ENCODE data around the gene MIF. TPM values are rescaled to one million over a fixed set of nuclear protein-coding genes. Genes with fewer than 3 reads are reported as not detected.
"Not testable (repeated sequence)": the region's sequence is repeated elsewhere in the genome, so short reads cannot be mapped to it uniquely, and the experiment has no call there.

The MIF gene
- polyA plus RNA-seq, 1 donor = 533 TPM

GRCh38 chr22:23899042-23899745 is 5.0 kb downstream of the MIF start:
- no peaks in the 10 kb centered on the region for H3K27me3 ChIP-seq (ENCODE audit: control insufficient read depth, insufficient read depth, low read length)
- peaks cover 26% of the 10 kb centered on the region for H3K4me1 ChIP-seq (ENCODE audit: control insufficient read depth, insufficient read depth, low read length)
- H3K4me3 ChIP-seq (ENCODE audit: low read length) = no peak overlapping the region
- no peak for DNase-seq
- WGBS (ENCODE audit: insufficient coverage, low lambda C conversion rate) = 90% methylated on average over 2 of the region's 6 CpGs
- no peaks in the 10 kb centered on the region for H3K9me3 ChIP-seq (ENCODE audit: control insufficient read depth, low read depth, low read length)
- no peak overlapping the region for H3K27ac ChIP-seq (ENCODE audit: low read length)
- H3K36me3 ChIP-seq (ENCODE audit: control insufficient read depth, insufficient read depth, low read length) = peaks cover 29% of the 10 kb centered on the region

- Histone ChIP-seq H3K4me1 (ENCODE audit: control insufficient read depth, insufficient read depth, low read length) (peaks cover 29% of the 10 kb centered on the region), H3K36me3 (ENCODE audit: control insufficient read depth, insufficient read depth, low read length) (peaks cover 29% of the 10 kb centered on the region)
- WGBS (ENCODE audit: insufficient coverage, low lambda C conversion rate) = no CpG with 5 or more reads among the region's 4 CpGs
- H3K9me3 ChIP-seq (ENCODE audit: control insufficient read depth, low read depth, low read length); H3K27ac ChIP-seq (ENCODE audit: low read length); H3K4me3 ChIP-seq (ENCODE audit: low read length); H3K27me3 ChIP-seq (ENCODE audit: control insufficient read depth, insufficient read depth, low read length); DNase-seq: not testable (repeated sequence)
Observed at GRCh38 chr22:23900227-23900626, 6.0 kb downstream of the MIF start.

- no peaks in the 10 kb centered on the region for H3K27me3 ChIP-seq (ENCODE audit: control insufficient read depth, insufficient read depth, low read length)
- H3K4me3 ChIP-seq (ENCODE audit: low read length) = no peak overlapping the region
- H3K36me3 ChIP-seq (ENCODE audit: control insufficient read depth, insufficient read depth, low read length) = peaks cover 17% of the 10 kb centered on the region
- peaks cover 23% of the 10 kb centered on the region for H3K4me1 ChIP-seq (ENCODE audit: control insufficient read depth, insufficient read depth, low read length)
- 100% methylated on average over 2 of the region's 4 CpGs for WGBS (ENCODE audit: insufficient coverage, low lambda C conversion rate)
- no peaks in the 10 kb centered on the region for H3K9me3 ChIP-seq (ENCODE audit: control insufficient read depth, low read depth, low read length)
- DNase-seq = no peak
- H3K27ac ChIP-seq (ENCODE audit: low read length) = no peak overlapping the region
Observed at GRCh38 chr22:23901600-23901999, 7.4 kb downstream of the MIF start.

GRCh38 chr22:23903328-23903971 is 9.3 kb downstream of the MIF start:
- 93% methylated on average over 2 of the region's 8 CpGs for WGBS (ENCODE audit: insufficient coverage, low lambda C conversion rate)
- H3K27me3 ChIP-seq (ENCODE audit: control insufficient read depth, insufficient read depth, low read length) = no peaks in the 10 kb centered on the region
- no peak for DNase-seq

GRCh38 chr22:23904573-23905254 is 10.5 kb downstream of the MIF start:
- Histone ChIP-seq H3K4me3 (ENCODE audit: low read length) (no peak overlapping the region), H3K27me3 (ENCODE audit: control insufficient read depth, insufficient read depth, low read length) (no peaks in the 10 kb centered on the region), H3K9me3 (ENCODE audit: control insufficient read depth, low read depth, low read length) (no peaks in the 10 kb centered on the region), H3K4me1 (ENCODE audit: control insufficient read depth, insufficient read depth, low read length) (peaks cover 27% of the 10 kb centered on the region), H3K36me3 (ENCODE audit: control insufficient read depth, insufficient read depth, low read length) (no peaks in the 10 kb centered on the region), H3K27ac (ENCODE audit: low read length) (no peak overlapping the region)
- DNase-seq = no peak
- WGBS (ENCODE audit: insufficient coverage, low lambda C conversion rate) = 58% methylated on average over 2 of the region's 5 CpGs

More at GRCh38 chr22:23903328-23903971, 9.3 kb downstream of the MIF start:
- Histone ChIP-seq H3K36me3 (ENCODE audit: control insufficient read depth, insufficient read depth, low read length) (no peaks in the 10 kb centered on the region), H3K4me1 (ENCODE audit: control insufficient read depth, insufficient read depth, low read length) (peaks cover 16% of the 10 kb centered on the region), H3K27ac (ENCODE audit: low read length) (no peak overlapping the region), H3K9me3 (ENCODE audit: control insufficient read depth, low read depth, low read length) (no peaks in the 10 kb centered on the region), H3K4me3 (ENCODE audit: low read length) (no peak overlapping the region)

- Histone ChIP-seq H3K27me3 (ENCODE audit: control insufficient read depth, insufficient read depth, low read length) (no peaks in the 10 kb centered on the region), H3K4me1 (ENCODE audit: control insufficient read depth, insufficient read depth, low read length) (peaks cover 32% of the 10 kb centered on the region), H3K4me3 (ENCODE audit: low read length) (no peak overlapping the region), H3K36me3 (ENCODE audit: control insufficient read depth, insufficient read depth, low read length) (no peaks in the 10 kb centered on the region), H3K27ac (ENCODE audit: low read length) (no peak overlapping the region), H3K9me3 (ENCODE audit: control insufficient read depth, low read depth, low read length) (no peaks in the 10 kb centered on the region)
- no CpG with 5 or more reads among the region's 4 CpGs for WGBS (ENCODE audit: insufficient coverage, low lambda C conversion rate)
- DNase-seq = no peak
Observed at GRCh38 chr22:23906641-23907040, 12.5 kb downstream of the MIF start.

DNA sequence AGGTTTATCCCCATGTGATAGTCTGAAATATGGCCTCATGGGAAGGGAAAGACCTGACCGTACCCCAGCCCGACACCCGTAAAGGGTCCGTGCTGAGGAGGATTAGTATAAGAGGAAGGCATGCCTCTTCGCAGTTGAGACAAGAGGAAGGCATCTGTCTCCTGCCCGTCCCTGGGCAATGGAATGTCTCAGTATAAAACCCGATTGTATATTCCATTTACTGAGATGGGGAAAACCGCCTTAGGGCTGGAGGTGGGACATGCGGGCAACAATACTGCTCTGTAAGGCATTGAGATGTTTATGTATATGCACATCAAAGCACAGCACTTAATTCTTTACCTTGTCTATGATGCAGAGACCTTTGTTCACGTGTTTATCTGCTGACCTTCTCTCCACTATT is 13.2 kb downstream of the MIF start:
- DNase-seq; H3K36me3 ChIP-seq (ENCODE audit: control insufficient read depth, insufficient read depth, low read length); H3K9me3 ChIP-seq (ENCODE audit: control insufficient read depth, low read depth, low read length); H3K4me3 ChIP-seq (ENCODE audit: low read length); H3K27ac ChIP-seq (ENCODE audit: low read length); H3K27me3 ChIP-seq (ENCODE audit: control insufficient read depth, insufficient read depth, low read length): not testable (repeated sequence)
- H3K4me1 ChIP-seq (ENCODE audit: control insufficient read depth, insufficient read depth, low read length) = peaks cover 32% of the 10 kb centered on the region
- WGBS (ENCODE audit: insufficient coverage, low lambda C conversion rate) = no CpG with 5 or more reads among the region's 10 CpGs

- Histone ChIP-seq H3K4me1 (ENCODE audit: control insufficient read depth, insufficient read depth, low read length) (peaks cover 39% of the 10 kb centered on the region), H3K4me3 (ENCODE audit: low read length) (no peak overlapping the region), H3K9me3 (ENCODE audit: control insufficient read depth, low read depth, low read length) (no peaks in the 10 kb centered on the region), H3K36me3 (ENCODE audit: control insufficient read depth, insufficient read depth, low read length) (no peaks in the 10 kb centered on the region), H3K27me3 (ENCODE audit: control insufficient read depth, insufficient read depth, low read length) (no peaks in the 10 kb centered on the region), H3K27ac (ENCODE audit: low read length) (peak overlapping the region; percentile 73)
- peak; percentile 72 to 95 for DNase-seq
- 56% methylated on average over 3 of the region's 11 CpGs for WGBS (ENCODE audit: insufficient coverage, low lambda C conversion rate)
Observed at GRCh38 chr22:23908587-23909205, 14.5 kb downstream of the MIF start.

- Histone ChIP-seq H3K4me1 (ENCODE audit: control insufficient read depth, insufficient read depth, low read length) (peaks cover 39% of the 10 kb centered on the region), H3K9me3 (ENCODE audit: control insufficient read depth, low read depth, low read length) (no peaks in the 10 kb centered on the region), H3K27me3 (ENCODE audit: control insufficient read depth, insufficient read depth, low read length) (no peaks in the 10 kb centered on the region), H3K36me3 (ENCODE audit: control insufficient read depth, insufficient read depth, low read length) (no peaks in the 10 kb centered on the region), H3K27ac (ENCODE audit: low read length) (peak overlapping the region; percentile 73), H3K4me3 (ENCODE audit: low read length) (no peak overlapping the region)
- WGBS (ENCODE audit: insufficient coverage, low lambda C conversion rate) = 73% methylated on average over 4 of the region's 6 CpGs
- peak in 1 of 2 donors; percentile 75 for DNase-seq
Observed at GRCh38 chr22:23909296-23909898, 15.2 kb downstream of the MIF start.

All from large intestine (tissue), 3 donors.